Liver (tissue), 9 donors: ENCODE results near the gene SUGCT. TPM values are rescaled to one million over a fixed set of nuclear protein-coding genes. Genes with fewer than 3 reads are reported as not detected.

Source experiments
- DNase-seq: peaks from one replicate; pipeline ENCODE4 v3.0.0-alpha.2; 2017; ENCODE audit warnings: low spot score
- H3K27ac ChIP-seq, 2 donors: one replicate each; pipeline ENCODE4 v1.7.0; 2013; ENCODE audit warnings: inconsistent platforms in 2 of 2, low read length in 2 of 2, control low read depth in 1 of 2, low read depth in 1 of 2, mild to moderate bottlenecking in 1 of 2
- H3K27me3 ChIP-seq, 4 donors: one replicate each; pipeline versions ENCODE4 v1.6.1 to v1.7.0; 2013; ENCODE audit warnings: low read length in 3 of 4, inconsistent platforms in 1 of 4, mild to moderate bottlenecking in 1 of 4, moderate library complexity in 1 of 4; ENCODE audit not compliant: control insufficient read depth in 4 of 4, insufficient read depth in 4 of 4
- H3K36me3 ChIP-seq, 4 donors: one replicate each; pipeline versions ENCODE4 v1.6.1 to v1.7.0; 2013; ENCODE audit warnings: low read length in 3 of 4, mild to moderate bottlenecking in 3 of 4, low read depth in 1 of 4, moderate library complexity in 1 of 4; ENCODE audit not compliant: control insufficient read depth in 4 of 4, insufficient read depth in 3 of 4
- H3K4me1 ChIP-seq, 4 donors: one replicate each; pipeline versions ENCODE4 v1.6.1 to v1.7.0; 2013; ENCODE audit warnings: low read length in 3 of 4, mild to moderate bottlenecking in 3 of 4, moderate library complexity in 1 of 4; ENCODE audit not compliant: control insufficient read depth in 4 of 4, insufficient read depth in 4 of 4
- H3K4me3 ChIP-seq, 3 donors: one replicate each; pipeline versions ENCODE4 v1.6.1 to v1.7.0; 2013; ENCODE audit warnings: low read length in 3 of 3, control low read depth in 1 of 3, low read depth in 1 of 3, mild to moderate bottlenecking in 1 of 3
- H3K9ac ChIP-seq, 2 donors: one replicate each; pipeline ENCODE4 v1.7.0; 2013; ENCODE audit warnings: low read length in 2 of 2, mild to moderate bottlenecking in 2 of 2, moderate library complexity in 2 of 2, control low read depth in 1 of 2, low read depth in 1 of 2
- H3K9me3 ChIP-seq, 4 donors: one replicate each; pipeline versions ENCODE4 v1.6.1 to v1.7.0; 2013; ENCODE audit warnings: low read length in 3 of 4; ENCODE audit not compliant: control insufficient read depth in 4 of 4
- EGR1 ChIP-seq, 2 donors: IDR thresholded peaks; 2 replicates each; pipeline ENCODE4 v1.6.1; 2016 to 2018; ENCODE audit warnings: antibody characterized with exemption in 2 of 2, low read depth in 2 of 2
- FOXA1 ChIP-seq: IDR thresholded peaks from 2 replicates; pipeline ENCODE4 v1.6.1; 2016; ENCODE audit warnings: antibody characterized with exemption
- FOXA2 ChIP-seq: IDR thresholded peaks from 2 replicates; pipeline ENCODE4 v1.6.1; 2016; ENCODE audit warnings: antibody characterized with exemption
- GABPA ChIP-seq, 2 donors: IDR thresholded peaks in 1 of 2; conservative IDR thresholded peaks in 1 of 2; 2 replicates each; pipeline ENCODE4 v1.6.1; 2016; ENCODE audit warnings: antibody characterized with exemption in 2 of 2, mild to moderate bottlenecking in 1 of 2, moderate library complexity in 1 of 2
- HNF4A ChIP-seq, 2 donors: conservative IDR thresholded peaks; 2 replicates each; pipeline ENCODE4 v1.6.1; 2016; ENCODE audit warnings: antibody characterized with exemption in 2 of 2, mild to moderate bottlenecking in 2 of 2
- HNF4G ChIP-seq: IDR thresholded peaks from 2 replicates; pipeline ENCODE4 v1.6.1; 2016; ENCODE audit warnings: antibody characterized with exemption
- JUND ChIP-seq, 2 donors: IDR thresholded peaks; 2 replicates each; pipeline ENCODE4 v1.6.1; 2016; ENCODE audit warnings: antibody characterized with exemption in 2 of 2
- MAX ChIP-seq: IDR thresholded peaks from 2 replicates; pipeline ENCODE4 v1.6.1; 2016; ENCODE audit warnings: antibody characterized with exemption
- NR2F2 ChIP-seq: IDR thresholded peaks from 2 replicates; pipeline ENCODE4 v1.6.1; 2016; ENCODE audit warnings: antibody characterized with exemption
- RAD21 ChIP-seq, 2 donors: IDR thresholded peaks; 2 replicates each; pipeline ENCODE4 v1.6.1; 2016; ENCODE audit warnings: antibody characterized with exemption in 2 of 2, mild to moderate bottlenecking in 2 of 2
- RXRA ChIP-seq, 2 donors: IDR thresholded peaks; 2 replicates each; pipeline ENCODE4 v1.6.1; 2017 to 2018; ENCODE audit warnings: antibody characterized with exemption in 2 of 2, mild to moderate bottlenecking in 1 of 2
- SP1 ChIP-seq: IDR thresholded peaks from 2 replicates; pipeline ENCODE4 v1.6.1; 2018; ENCODE audit warnings: antibody characterized with exemption, mild to moderate bottlenecking
- TAF1 ChIP-seq: conservative IDR thresholded peaks from 2 replicates; pipeline ENCODE4 v1.6.1; 2016; ENCODE audit warnings: antibody characterized with exemption, mild to moderate bottlenecking
- YY1 ChIP-seq: IDR thresholded peaks from 2 replicates; pipeline ENCODE4 v1.6.1; 2016; ENCODE audit warnings: antibody characterized with exemption, mild to moderate bottlenecking
- ZBTB33 ChIP-seq: IDR thresholded peaks from 2 replicates; pipeline ENCODE4 v1.6.1; 2016; ENCODE audit warnings: antibody characterized with exemption
- polyA plus RNA-seq, 2 donors: library from polyadenylated mRNA; stranded (reverse) in 1 of 2; unstranded in 1 of 2; fragments of 200-250 nt in 1 of 2; fragments of >200 nt in 1 of 2; fragmentation: Nextera tagmentation in 1 of 2; extraction: Ambion mirVana in 1 of 2; gene quantifications; one replicate each; pipeline versions ENCODE4 v1.2.1 to v1.2.3, GENCODE V29; 2013 to 2015
- total RNA-seq, 2 donors: library from RNA; depleted of rRNA; stranded (reverse); fragments of >200 nt; gene quantifications; one replicate each; pipeline ENCODE4 v1.2.3, GENCODE V29; 2014
- TF ChIP-seq, protein P1 (sequence below): fragments of 150-350 bp; IDR thresholded peaks from 2 replicates; pipeline ENCODE4 v1.5.1; 2017; ENCODE audit warnings: improper control_type of control experiment, low read depth, low read length; ENCODE audit not compliant: missing input control
- TF ChIP-seq, protein P2 (sequence below): IDR thresholded peaks from 2 replicates; pipeline ENCODE4 v1.6.1; 2016; ENCODE audit warnings: antibody characterized with exemption
- TF ChIP-seq, protein P3 (sequence below): IDR thresholded peaks from 2 replicates; pipeline ENCODE4 v1.6.1; 2016; ENCODE audit warnings: antibody characterized with exemption, mild to moderate bottlenecking
- donor health status: healthy.
- donor health status: healthy.
- donor health status: healthy.
- donor health status: healthy.
- donor health status: healthy.

The SUGCT gene
- total and polyA plus RNA-seq, 4 donors = 6.2 to 11.9 (median 9.9) TPM

GRCh38 chr7:40882071-40882658 is 747.4 kb downstream of the SUGCT start:
- no peaks in the 10 kb centered on the region for H3K27me3 ChIP-seq
- no peak for TF ChIP-seq RXRA (IDR thresholded peaks at IDR 0.05)
- TF ChIP-seq FOXA1 = no peak
- TF ChIP-seq MAX = no peak
- no peak for TF ChIP-seq GABPA (IDR thresholded peaks at IDR 0.05 in 1 of 2, conservative IDR thresholded peaks at IDR 0.05 in 1 of 2)
- no peak overlapping the region for H3K27ac ChIP-seq
- peaks cover 0 to 2% (median 0%) of the 10 kb centered on the region in 4 donors for H3K9me3 ChIP-seq
- DNase-seq = no peak
- H3K36me3 ChIP-seq = no peaks in the 10 kb centered on the region
- no peak overlapping the region for H3K4me3 ChIP-seq
- H3K4me1 ChIP-seq = no peaks in the 10 kb centered on the region
- H3K9ac ChIP-seq = no peak overlapping the region

DNA sequence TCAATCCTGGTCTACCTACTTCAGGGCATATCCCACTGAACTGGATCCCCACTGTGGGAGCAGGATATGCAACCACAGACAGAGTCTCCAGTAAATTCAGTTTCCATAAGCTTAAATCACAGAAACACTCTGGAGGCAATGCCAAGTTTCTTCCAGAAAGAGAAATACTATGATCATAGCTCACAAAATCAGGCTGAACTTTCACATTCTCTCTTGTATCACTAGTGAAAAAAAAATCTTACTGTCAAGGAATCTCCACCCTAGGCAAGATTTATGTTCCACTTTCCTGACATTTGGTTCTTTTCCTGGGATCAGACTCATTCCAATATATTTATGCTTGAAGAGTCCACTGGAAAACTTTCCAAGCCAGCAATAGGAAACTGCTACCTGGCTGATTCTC is 749.0 kb downstream of the SUGCT start:
- TF ChIP-seq, protein P1, sequence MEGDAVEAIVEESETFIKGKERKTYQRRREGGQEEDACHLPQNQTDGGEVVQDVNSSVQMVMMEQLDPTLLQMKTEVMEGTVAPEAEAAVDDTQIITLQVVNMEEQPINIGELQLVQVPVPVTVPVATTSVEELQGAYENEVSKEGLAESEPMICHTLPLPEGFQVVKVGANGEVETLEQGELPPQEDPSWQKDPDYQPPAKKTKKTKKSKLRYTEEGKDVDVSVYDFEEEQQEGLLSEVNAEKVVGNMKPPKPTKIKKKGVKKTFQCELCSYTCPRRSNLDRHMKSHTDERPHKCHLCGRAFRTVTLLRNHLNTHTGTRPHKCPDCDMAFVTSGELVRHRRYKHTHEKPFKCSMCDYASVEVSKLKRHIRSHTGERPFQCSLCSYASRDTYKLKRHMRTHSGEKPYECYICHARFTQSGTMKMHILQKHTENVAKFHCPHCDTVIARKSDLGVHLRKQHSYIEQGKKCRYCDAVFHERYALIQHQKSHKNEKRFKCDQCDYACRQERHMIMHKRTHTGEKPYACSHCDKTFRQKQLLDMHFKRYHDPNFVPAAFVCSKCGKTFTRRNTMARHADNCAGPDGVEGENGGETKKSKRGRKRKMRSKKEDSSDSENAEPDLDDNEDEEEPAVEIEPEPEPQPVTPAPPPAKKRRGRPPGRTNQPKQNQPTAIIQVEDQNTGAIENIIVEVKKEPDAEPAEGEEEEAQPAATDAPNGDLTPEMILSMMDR = no peak
- TF ChIP-seq, protein P2, sequence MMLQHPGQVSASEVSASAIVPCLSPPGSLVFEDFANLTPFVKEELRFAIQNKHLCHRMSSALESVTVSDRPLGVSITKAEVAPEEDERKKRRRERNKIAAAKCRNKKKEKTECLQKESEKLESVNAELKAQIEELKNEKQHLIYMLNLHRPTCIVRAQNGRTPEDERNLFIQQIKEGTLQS = no peak
- TF ChIP-seq SP1 = no peak
- TF ChIP-seq HNF4A (conservative IDR thresholded peaks at IDR 0.05) = no peak
- TF ChIP-seq MAX = no peak
- TF ChIP-seq FOXA2 = no peak
- TF ChIP-seq NR2F2 = no peak
- TF ChIP-seq JUND (IDR thresholded peaks at IDR 0.05) = no peak
- no peak for TF ChIP-seq HNF4G
- TF ChIP-seq RXRA (IDR thresholded peaks at IDR 0.05) = no peak
- TF ChIP-seq TAF1 = no peak
- no peak for TF ChIP-seq EGR1 (IDR thresholded peaks at IDR 0.05; ENCODE audit: low read depth in 2 of 2)
- TF ChIP-seq YY1 = no peak
- no peak for TF ChIP-seq GABPA (IDR thresholded peaks at IDR 0.05 in 1 of 2, conservative IDR thresholded peaks at IDR 0.05 in 1 of 2)
- TF ChIP-seq RAD21 (IDR thresholded peaks at IDR 0.05) = no peak
- TF ChIP-seq ZBTB33 = no peak
- TF ChIP-seq, protein P3, sequence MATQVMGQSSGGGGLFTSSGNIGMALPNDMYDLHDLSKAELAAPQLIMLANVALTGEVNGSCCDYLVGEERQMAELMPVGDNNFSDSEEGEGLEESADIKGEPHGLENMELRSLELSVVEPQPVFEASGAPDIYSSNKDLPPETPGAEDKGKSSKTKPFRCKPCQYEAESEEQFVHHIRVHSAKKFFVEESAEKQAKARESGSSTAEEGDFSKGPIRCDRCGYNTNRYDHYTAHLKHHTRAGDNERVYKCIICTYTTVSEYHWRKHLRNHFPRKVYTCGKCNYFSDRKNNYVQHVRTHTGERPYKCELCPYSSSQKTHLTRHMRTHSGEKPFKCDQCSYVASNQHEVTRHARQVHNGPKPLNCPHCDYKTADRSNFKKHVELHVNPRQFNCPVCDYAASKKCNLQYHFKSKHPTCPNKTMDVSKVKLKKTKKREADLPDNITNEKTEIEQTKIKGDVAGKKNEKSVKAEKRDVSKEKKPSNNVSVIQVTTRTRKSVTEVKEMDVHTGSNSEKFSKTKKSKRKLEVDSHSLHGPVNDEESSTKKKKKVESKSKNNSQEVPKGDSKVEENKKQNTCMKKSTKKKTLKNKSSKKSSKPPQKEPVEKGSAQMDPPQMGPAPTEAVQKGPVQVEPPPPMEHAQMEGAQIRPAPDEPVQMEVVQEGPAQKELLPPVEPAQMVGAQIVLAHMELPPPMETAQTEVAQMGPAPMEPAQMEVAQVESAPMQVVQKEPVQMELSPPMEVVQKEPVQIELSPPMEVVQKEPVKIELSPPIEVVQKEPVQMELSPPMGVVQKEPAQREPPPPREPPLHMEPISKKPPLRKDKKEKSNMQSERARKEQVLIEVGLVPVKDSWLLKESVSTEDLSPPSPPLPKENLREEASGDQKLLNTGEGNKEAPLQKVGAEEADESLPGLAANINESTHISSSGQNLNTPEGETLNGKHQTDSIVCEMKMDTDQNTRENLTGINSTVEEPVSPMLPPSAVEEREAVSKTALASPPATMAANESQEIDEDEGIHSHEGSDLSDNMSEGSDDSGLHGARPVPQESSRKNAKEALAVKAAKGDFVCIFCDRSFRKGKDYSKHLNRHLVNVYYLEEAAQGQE = no peak
- no peaks in the 10 kb centered on the region for H3K36me3 ChIP-seq
- no peak overlapping the region for H3K27ac ChIP-seq
- DNase-seq = no peak
- H3K9ac ChIP-seq = no peak overlapping the region
- no peaks in the 10 kb centered on the region for H3K4me1 ChIP-seq
- H3K27me3 ChIP-seq = no peaks in the 10 kb centered on the region
- H3K4me3 ChIP-seq = no peak overlapping the region
- peaks cover 0 to 2% (median 0%) of the 10 kb centered on the region in 4 donors for H3K9me3 ChIP-seq
